ENCODE data around the gene POLR2C.

POLR2C gene

DNA sequence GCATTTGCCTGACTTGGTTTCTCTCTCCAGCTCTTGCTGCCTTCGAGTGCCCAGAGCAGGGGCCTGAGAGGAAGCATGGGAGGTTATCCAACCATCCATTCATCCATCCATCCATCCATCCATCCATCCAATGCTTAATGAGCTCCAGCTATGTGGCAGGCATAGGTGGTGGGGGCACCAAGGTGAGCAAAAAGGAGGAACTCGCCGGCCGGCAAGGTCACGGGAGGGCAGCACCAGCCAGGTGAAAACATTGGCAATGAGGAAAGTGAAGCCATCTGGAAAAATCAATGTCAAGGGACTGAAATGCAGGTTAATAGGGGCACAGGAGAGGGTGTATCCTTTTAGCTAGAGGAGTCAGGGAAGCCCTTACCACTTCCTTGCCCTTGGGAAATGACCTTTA, 42.0 kb downstream of the POLR2C start:
- DNase-seq: no peak

DNA sequence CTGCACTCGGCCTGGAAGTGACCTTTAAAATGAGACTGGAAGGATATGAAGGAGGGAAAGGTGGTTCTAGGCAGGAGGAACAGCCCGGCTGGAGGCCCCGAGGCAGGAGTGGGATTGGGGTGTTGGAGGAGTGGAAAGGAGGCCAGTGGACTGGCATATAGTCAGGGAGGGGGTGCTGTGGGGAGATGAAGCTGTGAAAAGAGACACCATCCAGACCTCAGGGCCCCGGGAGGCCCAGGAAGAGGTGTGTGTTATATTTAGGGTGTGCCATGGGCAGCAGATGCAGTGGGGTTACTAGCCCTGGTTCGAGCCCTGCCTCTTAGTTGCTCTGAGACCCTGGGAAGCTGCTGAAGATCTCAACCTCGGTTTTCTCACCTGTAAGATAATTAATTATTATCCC, 42.7 kb downstream of the POLR2C start:
- no peak for DNase-seq

DNA sequence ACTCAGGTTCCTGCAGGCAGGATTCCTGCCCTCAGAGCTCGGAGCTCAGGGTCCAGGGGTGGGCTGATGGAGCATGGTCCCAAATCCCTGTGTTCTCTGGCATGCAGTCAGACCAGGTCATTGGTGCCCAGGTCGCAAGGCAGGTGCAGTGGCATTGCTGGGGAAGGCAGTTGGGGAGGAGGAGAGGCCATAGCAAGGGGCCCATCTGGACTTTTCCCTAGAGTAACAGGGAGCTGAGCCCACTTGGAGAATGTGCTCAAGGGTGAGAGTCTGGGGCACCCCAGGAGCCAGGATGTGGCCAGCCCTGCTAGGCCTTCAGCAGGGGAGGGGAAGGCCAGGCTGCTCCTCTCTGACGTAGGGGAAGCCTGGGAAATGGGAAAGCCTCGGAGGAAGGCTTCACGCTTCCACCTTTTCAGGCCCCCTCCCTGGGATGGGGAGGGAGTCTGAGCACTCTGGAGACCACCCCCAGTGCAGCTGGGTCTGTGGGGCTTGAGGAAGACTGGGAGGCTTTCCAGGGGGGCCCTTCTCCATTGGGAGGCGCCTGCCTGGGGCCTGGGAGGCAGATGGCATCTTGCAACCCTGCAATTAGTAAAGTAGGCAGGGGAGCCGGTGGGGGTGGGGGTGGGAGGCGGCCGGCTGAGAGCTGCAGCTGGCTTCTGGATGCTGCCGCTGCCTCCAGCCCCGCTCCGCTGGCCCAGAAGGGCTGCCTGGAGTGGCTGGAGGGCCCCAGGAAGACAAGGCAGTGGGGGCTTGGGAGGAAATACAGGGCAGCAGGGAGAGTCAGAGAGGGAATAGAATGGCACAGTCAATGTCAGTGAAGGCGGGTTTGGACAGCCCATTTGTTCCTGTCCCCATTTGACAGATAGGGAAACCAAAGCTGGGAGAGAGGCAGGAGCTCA, 44.9 kb downstream of the POLR2C start:
- no peak for DNase-seq

DNA sequence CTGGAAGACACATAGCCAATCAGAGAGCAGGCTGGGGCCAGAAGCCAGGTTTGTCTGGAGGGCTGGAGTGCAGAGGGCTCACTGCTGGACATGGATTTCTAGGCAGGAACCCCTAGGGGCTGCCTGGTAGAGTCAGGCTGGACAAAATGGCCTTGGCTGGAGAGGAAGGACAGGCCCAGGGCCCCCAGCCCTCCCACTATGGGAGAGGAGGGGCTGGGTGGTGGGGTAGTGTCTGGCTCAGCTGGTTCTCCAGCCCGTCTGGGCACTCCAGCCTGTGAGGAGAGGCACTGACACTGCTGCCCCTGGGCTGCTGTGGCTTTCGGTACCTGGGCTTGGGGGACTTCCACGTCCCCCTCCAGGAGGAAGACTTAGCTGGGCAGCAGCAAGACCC, 45.6 kb downstream of the POLR2C start:
- no peak for DNase-seq

DNA sequence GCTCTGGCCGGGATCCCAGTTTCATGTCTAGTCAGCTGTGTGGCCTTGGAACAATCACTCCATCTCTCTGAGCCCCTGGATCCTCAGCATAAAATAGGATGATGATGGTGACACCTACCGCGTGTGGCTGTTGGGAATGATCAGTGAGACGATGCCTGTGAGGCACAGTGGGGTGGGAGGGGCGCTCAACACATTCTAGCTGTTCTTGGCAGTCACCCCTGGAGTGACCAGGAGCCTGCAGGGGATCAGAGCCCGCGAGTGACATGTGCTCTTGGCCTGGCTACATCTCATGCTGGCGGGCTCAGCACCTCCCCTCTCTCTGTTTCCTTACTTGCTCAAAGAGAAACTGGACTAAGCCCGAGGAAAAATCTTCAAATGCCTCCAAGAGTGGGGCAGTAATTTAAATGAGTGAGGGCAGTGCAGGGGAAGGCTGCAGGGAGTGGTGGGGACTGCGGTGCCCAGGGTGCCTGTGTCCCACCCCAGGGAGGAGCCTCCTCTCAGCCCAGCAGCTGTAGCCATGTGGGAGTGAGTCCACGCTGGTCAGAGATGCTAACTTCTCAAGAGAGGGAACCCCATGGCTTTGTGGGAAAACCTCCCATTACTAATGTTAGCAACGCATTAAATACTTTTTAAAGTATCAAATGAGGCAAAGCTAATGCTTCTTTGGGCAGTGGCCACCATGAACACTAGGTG, 46.9 kb downstream of the POLR2C start:
- DNase-seq: no peak

DNA sequence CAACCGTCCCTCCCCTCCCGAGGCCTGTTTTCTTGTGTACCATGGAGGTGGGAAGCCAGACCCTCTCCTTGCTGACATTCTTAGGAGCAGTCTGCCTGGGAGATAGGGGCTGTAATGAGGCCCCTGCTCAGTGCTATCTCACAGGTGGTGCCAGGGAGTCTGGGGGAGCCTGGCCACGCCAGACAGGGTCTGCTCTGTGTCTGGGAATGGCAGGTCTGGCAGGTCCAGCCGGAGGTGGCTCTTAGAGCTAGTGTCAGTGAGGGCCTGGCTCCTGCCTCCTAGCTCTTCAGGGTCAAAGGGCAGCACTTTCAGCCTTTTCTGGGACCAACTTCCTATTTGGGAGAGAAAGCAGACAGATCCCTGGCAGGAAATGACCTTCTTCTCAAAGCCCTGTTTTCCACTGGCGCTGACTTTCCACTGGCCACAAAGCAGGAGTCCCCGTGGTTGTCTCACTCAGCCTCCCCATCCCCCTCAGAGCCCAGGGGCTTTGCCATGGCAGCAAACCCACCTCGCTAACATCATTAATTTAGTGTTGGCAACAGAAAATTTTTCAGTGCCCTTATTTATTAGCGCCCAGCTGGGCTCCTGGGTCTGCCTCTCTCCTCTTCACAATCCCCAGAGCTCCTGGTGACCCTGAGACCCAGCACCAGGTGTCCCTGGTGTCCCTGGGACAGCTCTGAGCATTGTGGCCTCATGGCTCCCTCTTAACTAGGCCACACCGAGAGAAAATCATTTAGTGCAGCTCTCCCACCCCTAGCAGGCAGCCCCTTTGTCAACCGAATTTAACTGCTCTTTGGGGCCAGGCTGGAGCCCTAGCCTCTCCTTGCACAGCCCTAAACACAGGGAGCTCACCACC, 47.8 kb downstream of the POLR2C start:
- DNase-seq: no peak

DNA sequence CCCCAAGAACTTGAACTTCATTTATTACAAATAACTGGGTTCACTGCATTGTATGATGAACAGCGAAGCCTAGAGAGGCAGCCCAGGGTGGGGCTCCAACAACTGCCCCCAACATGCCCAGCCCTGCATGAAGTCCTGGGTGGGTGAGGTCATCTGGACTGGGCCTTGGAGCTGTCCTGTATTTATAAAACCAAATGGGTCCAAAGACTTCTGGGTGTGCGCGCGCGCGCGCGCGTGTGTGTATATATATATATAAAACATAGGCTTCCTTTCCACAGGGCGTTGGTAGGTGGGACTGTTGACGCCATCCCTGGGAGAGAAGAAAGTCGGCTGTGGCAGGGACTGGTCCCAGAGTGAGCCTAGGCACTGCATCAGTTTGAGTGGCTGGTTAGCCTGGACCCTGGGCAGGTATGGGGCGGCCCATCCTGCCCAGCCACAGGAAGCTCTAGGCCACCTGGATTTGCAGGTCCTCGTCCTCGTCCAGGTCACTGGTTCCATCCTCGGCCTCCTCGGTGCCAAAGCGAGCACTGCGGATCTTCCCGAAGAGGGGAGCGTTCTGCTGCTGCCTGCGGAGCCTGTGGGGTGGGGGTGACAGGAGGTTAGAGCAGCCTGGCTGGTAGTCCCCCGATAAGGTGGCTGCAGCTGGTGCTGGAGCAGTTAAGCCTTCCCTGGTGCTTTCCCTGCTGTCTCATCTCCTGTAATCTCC, 50.0 kb downstream of the POLR2C start:
- no peak for DNase-seq

DNA sequence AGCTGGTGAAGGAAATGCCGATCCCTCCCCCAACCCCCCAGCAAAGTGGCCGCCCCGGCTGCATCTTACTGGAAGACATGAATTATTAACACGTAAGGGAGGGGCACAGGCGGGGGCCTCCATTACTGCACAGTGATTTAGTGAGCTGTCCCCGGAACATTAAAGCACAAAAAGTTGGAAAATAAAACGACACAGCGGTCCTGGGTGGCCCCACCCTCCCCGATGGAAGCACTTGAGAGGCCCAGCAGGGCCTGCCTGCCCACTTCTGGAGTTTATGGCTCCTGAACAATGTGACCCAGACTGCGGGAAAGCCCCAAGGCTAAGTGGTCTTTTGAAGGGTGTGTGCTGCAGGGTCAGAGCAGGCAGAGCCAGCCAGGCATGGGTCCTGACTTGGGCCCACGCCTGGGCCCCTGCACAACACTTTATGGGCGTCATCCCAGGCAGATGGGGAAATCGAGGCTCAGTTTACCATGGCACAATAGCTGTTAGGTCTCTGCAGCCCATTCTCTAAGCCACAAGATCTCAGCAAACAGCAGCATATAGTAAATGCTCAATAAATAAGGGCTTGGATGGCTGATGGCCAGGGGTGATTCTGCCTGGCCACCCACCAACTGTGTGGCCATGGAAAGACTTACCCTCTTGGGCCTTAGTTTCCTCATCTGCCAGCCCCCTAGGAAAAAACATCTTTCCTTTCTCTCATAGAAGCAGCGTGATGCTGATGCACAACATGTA, 51.1 kb downstream of the POLR2C start:
- DNase-seq: no peak

DNA sequence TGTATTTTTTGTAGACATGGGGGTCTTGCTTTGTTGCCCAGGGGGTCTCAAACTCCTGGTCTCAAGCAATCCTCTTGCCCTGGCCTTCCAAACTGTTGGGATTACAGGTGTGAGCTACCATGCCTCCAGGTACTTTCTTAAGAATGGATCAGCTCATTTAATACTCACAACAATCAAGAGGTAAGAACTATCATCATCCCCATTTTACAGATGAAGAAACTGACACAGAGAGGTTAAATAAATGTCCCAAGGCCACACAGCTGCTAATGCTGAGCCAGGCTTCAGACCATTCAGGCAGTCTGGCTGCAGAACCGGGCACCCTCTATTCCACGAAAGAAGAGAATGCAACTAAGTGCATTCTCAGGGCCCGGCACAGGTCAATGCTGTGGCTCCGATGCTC, 51.9 kb downstream of the POLR2C start:
- no peak for DNase-seq

DNA sequence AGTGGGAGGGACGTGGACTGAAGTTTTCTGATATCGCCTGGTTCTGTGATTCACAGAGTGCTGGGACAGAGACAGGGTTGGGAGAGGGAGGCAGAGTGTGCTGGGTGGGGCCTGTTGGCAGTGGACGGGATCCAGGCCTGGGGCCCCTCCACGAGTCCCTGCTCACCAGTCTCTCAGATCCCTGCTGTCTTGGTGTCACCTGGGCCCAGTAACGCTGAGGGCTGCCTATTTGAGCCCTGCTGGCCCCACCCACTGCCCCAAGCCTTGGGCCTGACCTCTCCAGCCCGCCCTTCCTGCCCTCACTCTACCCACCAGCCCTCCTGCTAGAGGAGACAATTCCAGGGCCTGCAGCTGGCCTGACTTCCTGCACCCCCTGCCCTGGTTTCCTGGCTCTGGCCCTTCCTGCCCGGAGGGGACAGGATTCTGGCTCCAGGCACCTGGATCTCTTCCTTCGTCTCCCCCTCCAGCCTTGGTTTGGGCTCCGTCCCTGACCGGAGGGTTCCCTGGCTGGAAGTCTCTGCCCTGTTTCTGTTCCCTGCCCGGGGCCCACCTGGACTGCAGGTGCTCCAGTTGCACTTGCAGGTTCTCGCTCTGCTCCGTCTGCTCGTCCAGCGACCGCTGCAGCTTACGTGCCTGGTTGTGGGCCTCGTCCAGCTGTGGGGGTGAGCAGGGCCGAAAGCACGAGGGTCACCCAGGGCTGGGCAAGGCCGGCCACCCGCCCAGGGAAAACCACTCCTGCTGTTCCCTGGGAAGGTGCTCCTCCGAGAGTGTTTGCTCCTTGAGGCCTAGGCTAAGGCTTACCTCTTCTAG, 52.5 kb downstream of the POLR2C start:
- no peak for DNase-seq

DNA sequence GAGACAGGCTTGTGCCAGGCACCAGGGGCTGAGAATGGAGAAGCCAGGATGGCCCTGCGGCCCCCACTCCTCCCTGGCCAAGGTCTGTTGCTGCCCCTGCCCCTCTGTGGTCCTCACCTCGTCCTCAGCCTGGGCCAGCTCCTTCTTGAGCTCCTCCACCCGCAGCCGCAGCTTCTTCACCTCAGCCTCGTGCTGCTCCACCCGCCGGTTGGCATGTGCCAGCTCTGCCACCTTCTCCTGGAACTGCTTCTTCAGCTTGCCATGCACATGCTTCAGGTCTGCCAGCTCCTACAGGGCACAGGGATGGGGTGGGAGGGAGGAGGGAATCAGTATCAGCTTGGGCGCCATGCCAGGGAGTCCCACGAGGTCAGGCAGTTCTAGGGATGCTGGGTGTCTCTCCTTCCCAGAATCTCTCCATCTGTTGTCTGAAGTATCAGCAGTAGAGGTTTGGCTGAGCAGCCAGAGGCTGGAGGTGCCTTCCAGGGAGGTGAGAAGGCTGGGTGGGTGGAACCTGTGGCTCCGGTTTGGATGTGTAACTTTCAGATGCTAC, 53.8 kb downstream of the POLR2C start:
- no peak for DNase-seq

DNA sequence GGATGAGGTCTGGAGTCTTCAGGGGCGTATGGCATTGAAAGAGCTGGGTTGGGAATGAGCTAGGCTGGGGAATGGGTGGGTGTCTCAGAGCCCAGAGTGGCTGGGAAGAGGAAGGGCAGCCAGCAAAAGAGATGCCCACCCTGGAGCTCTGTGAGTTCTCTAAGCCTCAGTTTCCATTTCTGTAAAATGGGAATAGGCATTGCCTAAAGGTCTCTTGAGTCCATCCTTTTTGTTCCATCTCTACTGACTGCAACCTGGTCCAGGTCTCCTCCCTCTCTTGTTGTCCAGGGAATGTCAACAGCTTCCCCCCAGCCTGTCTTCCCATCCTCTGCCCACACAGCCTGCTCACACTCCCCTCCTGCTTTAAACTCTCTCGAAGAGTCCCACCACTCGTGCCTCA, 54.3 kb downstream of the POLR2C start:
- DNase-seq: no peak

DNA sequence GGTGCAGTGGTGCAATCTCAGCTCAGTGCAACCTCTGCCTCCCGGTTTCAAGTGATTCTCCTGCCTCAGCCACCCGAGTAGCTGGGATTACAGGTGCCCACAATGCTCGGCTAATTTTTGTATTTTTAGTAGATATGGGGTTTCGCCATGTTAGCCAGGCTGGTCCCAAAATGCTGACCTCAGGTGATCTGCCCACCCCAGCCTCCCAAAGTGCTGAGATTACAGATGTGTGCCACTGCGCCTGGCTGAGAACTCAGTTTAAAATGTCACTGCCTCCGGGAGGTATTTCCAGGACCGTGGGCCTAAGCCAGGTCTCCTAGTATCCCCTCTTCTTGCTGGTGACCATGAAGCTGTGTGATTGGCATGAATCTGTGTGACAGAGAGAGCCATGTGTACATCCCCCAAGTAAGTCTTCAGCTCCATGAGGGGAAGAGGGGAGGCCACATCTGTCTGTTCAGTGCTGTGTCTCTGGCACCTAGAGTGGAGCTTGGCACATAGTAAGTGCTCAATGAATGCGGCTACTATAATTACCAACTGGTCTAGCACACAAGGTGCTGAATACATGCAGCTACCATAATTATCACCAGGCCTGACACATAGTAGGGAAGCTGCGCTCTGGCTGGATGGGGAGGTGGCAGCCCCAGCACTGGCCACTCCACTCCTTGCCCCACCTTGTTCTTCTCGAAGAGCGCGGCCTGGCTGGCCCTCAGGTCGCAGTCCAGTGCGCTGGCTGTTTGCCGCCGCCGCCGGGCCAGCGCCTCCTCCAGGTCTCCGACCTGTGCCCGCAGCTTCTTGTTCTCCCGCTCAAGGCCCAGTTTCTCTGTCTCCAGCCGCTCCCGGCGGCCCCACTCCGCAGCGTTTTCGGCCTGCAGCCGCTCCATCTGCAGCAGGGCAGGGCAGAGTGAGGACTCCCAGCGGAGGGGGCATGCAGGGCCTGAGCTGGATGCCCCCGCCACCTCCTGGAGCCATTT, 55.2 kb downstream of the POLR2C start:
- no peak for DNase-seq

DNA sequence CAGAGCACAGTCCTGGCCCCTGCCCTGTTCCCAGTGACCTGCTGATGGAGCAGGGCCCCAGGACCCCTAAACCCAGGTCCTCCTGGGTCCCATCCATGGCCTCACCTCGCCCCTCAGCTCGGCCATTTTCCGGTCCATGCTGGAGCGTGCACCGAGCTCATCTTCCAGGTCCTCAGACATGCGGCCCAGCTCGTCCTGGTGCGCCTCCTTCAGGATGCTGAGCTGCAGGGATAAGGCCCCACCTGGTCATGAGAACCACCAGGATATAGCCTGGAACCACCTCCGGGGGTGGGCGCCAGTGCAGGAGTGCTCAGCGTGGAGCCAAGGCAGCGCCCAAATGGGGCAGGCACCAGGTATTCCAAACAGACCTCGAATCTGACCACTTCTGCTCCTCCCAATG, 56.0 kb downstream of the POLR2C start:
- DNase-seq: no peak

DNA sequence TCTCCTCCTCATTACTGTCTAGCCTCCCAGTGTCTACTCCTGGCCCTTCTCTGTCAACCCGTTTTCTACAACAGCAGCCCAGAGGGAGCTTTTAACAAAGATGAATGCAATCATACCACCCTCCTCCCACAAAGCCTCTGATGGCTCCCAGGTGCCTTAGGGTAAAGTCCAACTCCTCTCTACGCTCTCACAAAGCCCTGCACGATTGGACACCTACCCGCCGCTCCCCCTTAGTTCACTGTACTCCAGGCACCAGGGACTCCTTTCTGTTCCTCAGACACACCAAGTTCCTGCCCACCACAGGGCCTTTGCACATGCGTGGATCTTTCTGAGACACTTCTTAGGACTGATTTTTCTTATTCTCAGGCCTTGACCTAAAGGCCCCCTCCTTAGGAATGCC, 56.4 kb downstream of the POLR2C start:
- no peak for DNase-seq

DNA sequence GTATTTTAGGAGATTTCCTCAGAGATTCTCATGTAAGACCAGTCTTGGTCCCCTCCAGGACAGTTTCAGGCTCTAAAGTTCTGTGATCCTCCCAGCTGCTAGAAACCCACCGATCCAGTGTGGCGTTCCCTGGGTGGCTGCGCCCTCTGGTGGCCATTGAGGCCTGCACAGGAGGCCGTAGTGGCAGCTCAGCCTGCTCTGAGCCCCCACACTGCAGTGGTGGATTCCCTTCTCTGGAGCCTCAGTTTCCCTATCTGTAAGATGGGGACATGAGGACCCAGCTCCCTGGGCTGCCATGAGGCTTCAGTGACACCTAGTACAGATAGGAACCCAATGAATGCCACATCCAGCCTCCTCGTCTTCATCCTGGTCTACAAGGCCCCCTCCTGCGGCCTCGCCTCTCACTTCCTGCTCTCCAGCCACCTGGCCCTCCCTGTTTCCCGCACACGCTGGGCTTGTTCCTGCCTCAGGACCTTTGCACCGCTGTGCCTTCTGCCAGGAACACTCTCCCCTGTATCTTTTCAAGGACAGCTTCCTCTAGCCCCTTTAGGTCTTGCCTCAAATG, 57.4 kb downstream of the POLR2C start:
- peak; percentile 83 to 87 for DNase-seq
